Measurements from ENCODE around the gene OSCAR.

Gene OSCAR

DNA sequence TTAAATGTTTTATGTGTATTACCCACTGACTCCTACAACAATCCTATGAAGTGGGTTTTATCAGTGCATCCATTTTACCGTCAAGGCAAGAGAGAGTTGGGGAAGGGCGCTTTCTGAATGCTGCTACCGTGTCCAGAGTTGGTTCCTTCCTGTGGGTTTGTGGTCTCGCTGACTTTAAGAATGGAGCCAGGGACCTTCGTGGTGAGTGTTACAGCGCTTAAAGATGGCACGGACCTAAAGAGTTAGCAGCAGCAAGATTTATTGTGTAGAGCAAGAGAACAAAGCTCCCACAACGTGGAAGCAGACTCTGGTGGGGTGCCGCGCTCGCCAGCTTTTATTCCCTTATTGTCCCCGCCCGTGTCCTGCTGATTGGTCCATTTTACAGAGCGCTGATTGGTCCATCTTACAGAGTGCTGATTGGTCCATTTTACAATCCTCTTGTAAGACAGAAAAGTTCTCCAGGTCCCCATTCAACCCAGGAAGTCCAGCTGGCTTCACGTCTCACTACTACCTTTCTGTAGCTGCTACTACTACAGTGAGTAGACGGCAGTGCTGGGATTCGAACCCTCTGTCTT is 6.1 kb downstream of the OSCAR start:
- DNase-seq (ENCODE audit: low read depth): no peak

DNA sequence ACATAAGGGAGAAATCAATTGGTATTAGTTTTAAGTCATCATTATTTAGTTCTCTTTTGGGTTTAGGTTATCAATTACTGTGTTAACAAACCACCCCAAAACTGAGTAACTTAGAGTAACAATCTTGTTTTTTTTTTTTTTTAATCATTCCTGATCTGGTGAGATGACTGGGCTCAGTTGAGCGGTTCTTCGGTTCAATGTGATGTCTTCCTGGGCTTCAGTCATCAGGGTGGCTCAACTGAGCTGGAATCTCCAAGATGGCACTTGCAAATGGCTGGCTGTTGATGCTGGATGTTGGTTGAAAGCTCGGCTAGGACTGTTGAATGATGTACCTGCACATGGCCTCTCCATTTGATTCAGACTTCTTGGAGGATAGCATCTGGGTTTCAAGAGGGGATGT is 16.2 kb downstream of the OSCAR start:
- no peak for DNase-seq (ENCODE audit: low read depth)

DNA sequence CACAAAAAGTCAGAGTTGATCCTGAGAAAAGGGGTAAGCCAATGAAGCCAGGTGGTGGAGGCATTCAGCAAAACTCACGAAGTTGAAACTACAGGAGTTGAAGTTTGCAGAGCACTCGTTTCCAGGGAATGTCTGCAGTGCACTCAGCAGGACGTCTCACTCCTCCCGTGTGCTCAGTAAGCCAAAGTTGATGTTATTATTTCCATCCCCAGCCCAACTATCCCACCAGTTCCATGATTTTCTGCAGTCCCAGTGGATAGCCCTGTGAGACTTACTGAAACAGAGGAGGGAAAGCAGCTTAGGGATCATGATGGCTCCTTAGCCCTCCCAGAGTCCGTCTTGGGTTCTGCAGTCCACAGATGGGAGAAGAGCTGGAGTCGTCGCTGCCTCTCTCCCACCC is 19.6 kb downstream of the OSCAR start, which contains the start of gene TARM1:
TARM1 (minus strand) TSS at position 334 of the 400 bp plus-strand sequence; CDS start at position 309, 25 bp downstream.
- no peak for DNase-seq (ENCODE audit: low read depth)

DNA sequence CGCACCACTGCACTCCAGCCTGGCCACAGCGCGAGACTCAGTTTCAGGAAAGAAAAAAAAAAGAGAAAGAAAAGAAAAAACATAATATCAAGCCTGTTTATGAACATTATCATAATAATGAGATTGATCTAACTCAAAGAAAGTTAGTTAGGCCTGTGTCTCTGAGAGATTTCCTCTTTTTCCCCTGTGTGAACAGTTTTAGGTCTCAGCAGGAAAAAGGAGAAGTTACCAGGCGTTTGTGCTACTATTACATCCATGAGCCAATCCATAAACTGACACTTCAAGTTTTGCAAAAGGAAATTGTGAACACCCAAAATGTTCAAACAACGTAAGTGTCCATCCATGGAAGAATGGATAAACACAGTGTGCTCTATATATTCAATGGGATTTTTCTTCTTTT is 23.3 kb downstream of the OSCAR start:
- DNase-seq (ENCODE audit: low read depth): no peak

DNA sequence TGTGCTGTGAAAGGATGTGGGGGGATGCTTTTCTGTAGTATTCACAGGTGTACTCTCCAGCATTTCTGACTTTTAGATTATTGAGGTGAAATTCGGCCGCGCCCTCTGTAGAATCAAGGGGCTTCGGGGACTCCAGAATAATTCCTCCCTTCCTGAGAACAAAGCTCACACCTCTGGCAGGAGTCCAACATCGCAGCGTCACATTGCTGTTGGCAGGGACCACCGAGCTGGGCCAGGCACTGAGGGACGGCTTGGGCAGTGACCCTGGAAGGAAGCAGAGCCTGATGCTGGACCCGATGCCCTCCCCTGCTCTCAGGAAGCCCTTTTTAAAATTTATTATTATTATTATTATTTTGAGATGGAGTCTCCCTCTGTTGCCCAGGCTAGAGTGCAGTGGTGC is 25.8 kb downstream of the OSCAR start:
- DNase-seq (ENCODE audit: low read depth): no peak

DNA sequence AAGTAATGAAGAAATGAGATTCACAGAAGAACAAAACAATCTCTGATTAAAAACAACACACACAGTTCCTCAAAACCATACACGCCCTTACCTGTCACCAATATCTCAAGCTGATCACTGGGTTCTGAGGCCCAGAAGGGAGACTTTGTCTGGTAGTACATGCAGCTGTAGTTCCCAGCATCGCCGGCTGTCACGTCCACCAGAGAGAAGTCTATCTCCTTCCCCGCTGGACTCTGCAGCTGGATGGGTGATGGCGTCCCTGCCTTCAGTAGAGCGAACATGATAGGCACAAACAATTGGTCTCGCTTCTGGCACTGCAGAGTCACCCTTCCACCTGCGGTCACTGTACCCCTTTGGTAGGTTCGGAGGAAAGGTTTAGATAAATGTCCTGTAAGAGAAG is 26.8 kb downstream of the OSCAR start:
- DNase-seq (ENCODE audit: low read depth): no peak

DNA sequence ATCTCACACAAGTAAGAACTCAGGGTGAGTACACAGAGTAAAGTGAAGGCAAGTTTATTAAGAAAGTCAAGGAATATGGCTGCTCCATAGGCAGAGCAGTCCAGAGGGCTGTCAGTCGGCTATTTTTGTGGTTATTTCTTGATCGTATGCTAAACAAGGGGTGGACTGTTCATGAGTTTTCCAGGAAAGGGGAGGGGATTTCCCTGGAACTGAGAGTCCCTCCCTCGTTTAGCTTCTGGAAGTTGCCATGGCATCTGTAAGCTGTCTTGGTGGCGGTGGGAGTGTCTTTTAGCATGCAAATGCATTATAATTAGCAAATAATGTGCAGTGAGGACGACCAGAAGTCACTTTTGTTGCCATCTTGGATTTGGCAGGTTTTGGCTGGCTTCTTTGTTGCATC is 31.1 kb downstream of the OSCAR start:
- DNase-seq (ENCODE audit: low read depth): no peak

DNA sequence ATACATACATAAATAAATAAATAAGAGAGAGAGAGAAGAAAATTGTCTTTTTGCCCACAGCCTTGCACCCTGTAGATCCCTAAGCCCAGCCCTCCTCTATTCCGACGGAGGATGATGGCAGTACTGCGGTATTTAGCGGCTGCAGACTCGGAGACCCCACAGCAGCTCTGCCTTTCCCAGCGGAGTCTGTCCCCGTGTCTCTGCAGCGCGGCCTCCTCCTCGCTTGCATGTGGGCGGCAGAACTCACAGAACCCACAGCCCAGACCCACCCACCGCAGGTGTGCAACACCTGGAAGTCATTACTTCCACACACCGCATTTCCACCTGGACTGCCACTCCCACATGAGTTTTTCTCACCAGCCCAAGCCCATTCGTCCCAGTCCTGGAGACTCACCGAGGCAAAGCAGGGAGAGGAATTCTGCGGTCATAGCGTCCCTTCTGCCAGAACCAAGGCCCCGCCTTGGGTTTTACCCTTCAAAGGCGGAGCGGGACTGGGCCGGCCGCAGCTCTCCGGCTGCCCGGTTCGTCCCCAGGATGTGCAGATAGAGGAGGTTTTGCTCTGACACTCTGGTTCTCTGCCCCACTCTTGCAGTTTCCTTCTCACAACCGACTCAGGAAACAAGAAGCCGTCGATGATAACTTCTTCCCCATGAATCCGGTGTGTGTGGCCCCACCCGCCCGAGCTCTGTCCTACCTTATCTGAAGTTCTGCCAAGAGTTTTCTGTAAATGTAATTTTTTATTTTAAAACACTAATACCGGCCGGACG is 37.1 kb downstream of the OSCAR start, which contains the start of gene VSTM1:
VSTM1 (minus strand) TSS at position 548 of the 767 bp plus-strand sequence; CDS start at position 428, 120 bp downstream.
- no peak for DNase-seq (ENCODE audit: low read depth)

DNA sequence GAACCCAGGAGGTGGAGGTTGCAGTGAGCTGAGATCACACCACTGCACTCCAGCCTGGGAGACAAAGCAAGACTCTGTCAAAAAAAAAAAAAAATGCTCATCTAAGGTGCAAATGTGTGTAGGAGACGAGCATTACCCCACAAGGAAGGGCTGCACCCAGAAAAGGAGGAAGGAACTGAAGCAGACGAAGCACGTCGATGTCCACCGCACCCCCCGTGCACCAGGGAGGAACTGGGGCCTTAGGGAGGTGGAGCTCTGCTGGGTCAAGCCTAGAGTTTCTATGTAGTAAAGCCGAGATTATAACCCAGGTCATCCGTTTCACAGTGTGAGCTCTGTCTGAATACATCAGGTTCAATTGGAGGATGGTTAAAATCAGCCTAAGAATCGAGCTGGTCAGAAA is 38.0 kb downstream of the OSCAR start:
- DNase-seq (ENCODE audit: low read depth): no peak

DNA sequence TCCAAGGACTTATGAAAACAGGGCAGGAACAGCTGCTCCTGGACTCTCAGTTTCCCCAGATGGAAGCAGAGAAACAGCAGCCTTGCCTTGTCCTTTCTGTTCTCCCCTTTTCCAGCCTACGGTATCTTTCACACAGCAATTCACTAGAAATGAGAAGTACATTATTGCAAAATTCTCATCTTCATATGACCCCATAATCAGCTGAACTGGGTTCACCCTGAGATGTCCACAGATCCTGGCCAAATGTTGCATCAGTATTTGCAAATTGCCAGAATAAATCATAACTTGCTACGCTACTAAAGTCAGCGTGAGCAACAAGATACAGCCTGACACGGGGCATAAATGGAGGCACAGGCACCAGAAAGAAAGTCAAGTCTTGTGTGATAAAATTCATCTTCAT is 53.0 kb downstream of the OSCAR start:
- DNase-seq (ENCODE audit: low read depth): no peak

DNA sequence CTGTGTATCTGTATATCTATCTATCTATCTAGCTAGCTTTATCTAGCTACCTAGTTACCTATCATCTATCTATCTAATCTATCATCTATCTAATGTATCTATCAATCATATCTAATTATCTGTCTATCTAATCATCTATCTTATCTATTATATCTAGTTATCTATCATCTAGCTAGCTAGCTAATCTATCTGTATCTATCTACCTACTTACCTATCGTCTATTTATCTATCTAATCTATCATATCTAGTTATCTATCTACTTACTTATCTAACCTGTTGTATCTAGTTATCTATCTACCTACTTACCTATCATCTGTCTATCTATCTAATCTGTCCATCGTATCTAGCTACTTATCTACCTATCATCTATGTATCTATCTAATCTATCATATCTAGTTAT is 54.8 kb downstream of the OSCAR start:
- no peak for DNase-seq (ENCODE audit: low read depth)
